CD14-positive monocyte (primary cell): Measurements from ENCODE around the gene TUBB2A. TPM values are rescaled to one million over a fixed set of nuclear protein-coding genes. Genes with fewer than 3 reads are reported as not detected.

Experiments used
- DNase-seq, 3 donors: peaks; one replicate each; pipeline ENCODE4 v3.0.0-alpha.2; 2011 to 2022
- H2AFZ ChIP-seq: 2 replicates; pipeline ENCODE4 v1.6.0; 2012; ENCODE audit warnings: mild to moderate bottlenecking, low read depth, low read length, inconsistent platforms; ENCODE audit not compliant: insufficient read depth, poor library complexity, severe bottlenecking
- H3K27ac ChIP-seq, 2 donors: 1 replicate in 1 of 2; 2 replicates in 1 of 2; pipeline ENCODE4 v1.5.1; 2012 to 2013; ENCODE audit warnings: low read length in 2 of 2, control low read depth in 1 of 2, inconsistent platforms in 1 of 2, low read depth in 1 of 2, mild to moderate bottlenecking in 1 of 2
- H3K27me3 ChIP-seq, 2 donors: one replicate each; pipeline versions ENCODE4 v1.6.0 to v1.6.1; 2011 to 2013; ENCODE audit warnings: low read length in 2 of 2; ENCODE audit not compliant: control insufficient read depth in 2 of 2, insufficient read depth in 2 of 2
- H3K36me3 ChIP-seq, 2 donors: replicated peaks in 1 of 2; 1 replicate in 1 of 2; 2 replicates in 1 of 2; pipeline versions ENCODE4 v1.5.1 to v1.6.1; 2012 to 2013; ENCODE audit warnings: low read length in 2 of 2, control low read depth in 1 of 2, inconsistent platforms in 1 of 2, mild to moderate bottlenecking in 1 of 2; ENCODE audit not compliant: insufficient read depth in 2 of 2, control insufficient read depth in 1 of 2
- H3K4me1 ChIP-seq, 2 donors: 1 replicate in 1 of 2; 2 replicates in 1 of 2; pipeline versions ENCODE4 v1.5.1 to v1.6.1; 2012 to 2013; ENCODE audit warnings: low read length in 2 of 2, control low read depth in 1 of 2, inconsistent platforms in 1 of 2, mild to moderate bottlenecking in 1 of 2, moderate library complexity in 1 of 2; ENCODE audit not compliant: insufficient read depth in 2 of 2, control insufficient read depth in 1 of 2
- H3K4me2 ChIP-seq: replicated peaks from 2 replicates; pipeline ENCODE3; 2012; ENCODE audit warnings: low read length, moderate library complexity, mild to moderate bottlenecking; ENCODE audit not compliant: poor library complexity, severe bottlenecking; ENCODE audit errors: extremely low read depth
- H3K4me3 ChIP-seq, 3 experiments: fragments of 200-600 bp in 1 of 3; sonication (generic) in 1 of 3; replicated peaks in 1 of 3; 1 replicate in 2 of 3; 2 replicates in 1 of 3; pipeline ENCODE4 v1.5.1; 2011 to 2013; ENCODE audit warnings: low read length in 3 of 3, mild to moderate bottlenecking in 3 of 3, control low read depth in 2 of 3, low read depth in 2 of 3, inconsistent platforms in 1 of 3, moderate library complexity in 1 of 3
- H3K79me2 ChIP-seq: 2 replicates; pipeline ENCODE4 v1.6.0; 2012; ENCODE audit warnings: mild to moderate bottlenecking, control low read depth, inconsistent platforms, low read length, moderate library complexity; ENCODE audit not compliant: insufficient read depth
- H3K9ac ChIP-seq: 2 replicates; pipeline ENCODE4 v1.6.0; 2017; ENCODE audit warnings: low read length, mild to moderate bottlenecking; ENCODE audit not compliant: insufficient read depth, poor library complexity, severe bottlenecking
- H3K9me3 ChIP-seq, 2 donors: replicated peaks in 1 of 2; 1 replicate in 1 of 2; 2 replicates in 1 of 2; pipeline versions ENCODE4 v1.5.1 to v1.6.1; 2012 to 2013; ENCODE audit warnings: low read length in 2 of 2, control low read depth in 1 of 2; ENCODE audit not compliant: control insufficient read depth in 1 of 2, insufficient read depth in 1 of 2
- H4K20me1 ChIP-seq: 2 replicates; pipeline ENCODE4 v1.6.0; 2012; ENCODE audit warnings: mild to moderate bottlenecking, low read length, control low read depth, moderate library complexity; ENCODE audit not compliant: insufficient read depth
- H3K27ac Mint-ChIP-seq, 7 donors: one replicate each; pipeline ENCODE4 v1.8.0; 2020; ENCODE audit warnings: mild to moderate bottlenecking in 7 of 7, mixed read lengths in 7 of 7, moderate library complexity in 6 of 7, inconsistent platforms in 2 of 7
- H3K27me3 Mint-ChIP-seq, 3 donors: one replicate each; pipeline ENCODE4 v1.8.0; 2021 to 2022; ENCODE audit warnings: low read depth in 3 of 3, mild to moderate bottlenecking in 3 of 3, mixed read lengths in 3 of 3, moderate library complexity in 3 of 3, inconsistent platforms in 1 of 3
- H3K36me3 Mint-ChIP-seq, 2 donors: one replicate each; pipeline ENCODE4 v1.8.0; 2020; ENCODE audit warnings: mixed read lengths in 2 of 2, inconsistent platforms in 1 of 2, mild to moderate bottlenecking in 1 of 2
- H3K4me1 Mint-ChIP-seq: one replicate; pipeline ENCODE4 v1.8.0; 2020; ENCODE audit warnings: mild to moderate bottlenecking, mixed read lengths
- H3K4me3 Mint-ChIP-seq, 2 donors: one replicate each; pipeline ENCODE4 v1.8.0; 2020; ENCODE audit warnings: mild to moderate bottlenecking in 2 of 2, mixed read lengths in 2 of 2, moderate library complexity in 1 of 2
- H3K9me3 Mint-ChIP-seq, 7 donors: one replicate each; pipeline ENCODE4 v1.8.0; 2020 to 2022; ENCODE audit warnings: mixed read lengths in 7 of 7, mild to moderate bottlenecking in 6 of 7, moderate library complexity in 6 of 7, inconsistent platforms in 2 of 7
- CTCF ChIP-seq: fragments of 200-600 bp; IDR thresholded peaks from one replicate; pipeline ENCODE4 v1.8.0; 2022; ENCODE audit warnings: antibody characterized with exemption, mild to moderate bottlenecking
- WGBS: methylation state at CpG from one replicate; pipeline ENCODE4 v1.1.5; 2013; ENCODE audit warnings: missing lambda C conversion rate; ENCODE audit not compliant: insufficient coverage; 5-methylcytosine and 5-hydroxymethylcytosine counted together
- intact Hi-C, 2 donors: fragments of 100-400 bp; cut with micrococcal nuclease; formaldehyde crosslinking; loops; one replicate each; pipeline versions ENCODE4 v1.15.0 to v1.15.1; 2023
- polyA plus RNA-seq, 3 donors: library from polyadenylated mRNA; depleted of rRNA in 1 of 3; unstranded in 2 of 3; stranded (reverse) in 1 of 3; fragments of 300-500 nt in 2 of 3; fragments of >200 nt in 1 of 3; fragmentation: Illumina TruSeq in 2 of 3; gene quantifications; 1 replicate in 2 of 3; 2 replicates in 1 of 3; pipeline ENCODE4 v1.2.3, GENCODE V29; 2012 to 2021

TUBB2A gene
- polyA plus RNA-seq, 3 donors = 2.4 to 74.3 (median 4.2) TPM

GRCh38 chr6:3152689-3153088 is 4.7 kb downstream of the TUBB2A start:
- H3K27ac Mint-ChIP-seq = no peak overlapping the region
- Histone ChIP-seq H3K27me3 (peaks cover 6 to 21% of the 10 kb centered on the region in 2 donors), H3K36me3 (no peaks in the 10 kb centered on the region), H4K20me1 (no peaks in the 10 kb centered on the region), H2AFZ (no peak overlapping the region), H3K27ac (no peak overlapping the region), H3K4me3 (no peak overlapping the region), H3K4me1 (peaks cover 8 to 12% of the 10 kb centered on the region in 2 donors), H3K4me2 (no peak overlapping the region), H3K79me2 (no peaks in the 10 kb centered on the region), H3K9ac (no peak overlapping the region), H3K9me3 (peaks cover 0 to under 1% of the 10 kb centered on the region in 2 donors)
- peaks cover 11 to 18% of the 10 kb centered on the region in 2 donors for H3K36me3 Mint-ChIP-seq
- DNase-seq = no peak
- peaks cover 18 to 28% (median 22%) of the 10 kb centered on the region in 3 donors for H3K27me3 Mint-ChIP-seq
- intact Hi-C loops = no loop called here
- no peak for TF ChIP-seq CTCF
- no peak overlapping the region for H3K4me3 Mint-ChIP-seq
- H3K4me1 Mint-ChIP-seq = peaks cover 9% of the 10 kb centered on the region
- peaks cover 0 to 6% (median 4%) of the 10 kb centered on the region in 7 donors for H3K9me3 Mint-ChIP-seq
- 100% methylated on average over 2 of the region's 3 CpGs for WGBS

- Mint-ChIP-seq H3K4me1 (peaks cover 6% of the 10 kb centered on the region), H3K27me3 (peaks cover 17 to 23% (median 19%) of the 10 kb centered on the region in 3 donors), H3K36me3 (peaks cover 12 to 20% of the 10 kb centered on the region in 2 donors), H3K27ac (peak overlapping the region in 1 of 7 donors; percentile 28), H3K9me3 (peaks cover 0 to 9% (median 5%) of the 10 kb centered on the region in 7 donors), H3K4me3 (no peak overlapping the region)
- H3K9ac ChIP-seq = no peak overlapping the region
- WGBS = 83% methylated on average over 3 of the region's 5 CpGs
- no peaks in the 10 kb centered on the region for H3K36me3 ChIP-seq
- no peak for TF ChIP-seq CTCF
- intact Hi-C loops = no loop called here
- H3K4me2 ChIP-seq = no peak overlapping the region
- no peaks in the 10 kb centered on the region for H4K20me1 ChIP-seq
- H2AFZ ChIP-seq = no peak overlapping the region
- no peak overlapping the region for H3K27ac ChIP-seq
- DNase-seq = no peak
- H3K79me2 ChIP-seq = no peaks in the 10 kb centered on the region
- peaks cover 5% of the 10 kb centered on the region in 2 donors for H3K4me1 ChIP-seq
- H3K9me3 ChIP-seq = peaks cover 0 to 3% of the 10 kb centered on the region in 2 donors
- H3K4me3 ChIP-seq = no peak overlapping the region
- H3K27me3 ChIP-seq = peaks cover 6 to 18% of the 10 kb centered on the region in 2 donors
These were observed 5.7 kb downstream of the TUBB2A start for GRCh38 chr6:3151691-3152090.
